Peyer's patch (tissue), 4 donors: ENCODE results near the gene S100A13. TPM values are rescaled to one million over a fixed set of nuclear protein-coding genes. Genes with fewer than 3 reads are reported as not detected.
"Not testable (repeated sequence)": the region's sequence is repeated elsewhere in the genome, so short reads cannot be mapped to it uniquely, and the experiment has no call there.

ENCODE experiments used
- DNase-seq, 3 donors: peaks; one replicate each; pipeline ENCODE4 v3.0.0-alpha.2; 2017 to 2019
- H3K27ac ChIP-seq, 4 donors: fragments of 200-600 bp; sonication (generic); one replicate each; pipeline ENCODE4 v1.5.1; 2016 to 2019
- H3K27me3 ChIP-seq, 2 donors: fragments of 200-600 bp; sonication (generic); one replicate each; pipeline ENCODE4 v1.5.1; 2019
- H3K36me3 ChIP-seq, 3 donors: fragments of 200-600 bp; sonication (generic); one replicate each; pipeline ENCODE4 v1.5.1; 2016 to 2019
- H3K4me1 ChIP-seq, 4 donors: fragments of 200-600 bp; sonication (generic); one replicate each; pipeline ENCODE4 v1.5.1; 2016 to 2019
- H3K4me3 ChIP-seq, 4 donors: fragments of 200-600 bp; sonication (generic); 1 replicate in 3 of 4; 2 replicates in 1 of 4; pipeline ENCODE4 v1.5.1; 2016 to 2019; ENCODE audit warnings: mild to moderate bottlenecking in 1 of 4
- H3K9me3 ChIP-seq, 4 donors: fragments of 200-600 bp; sonication (generic); one replicate each; pipeline ENCODE4 v1.5.1; 2016 to 2019; ENCODE audit warnings: mild to moderate bottlenecking in 1 of 4
- POLR2A ChIP-seq, 2 donors: fragments of 450-650 bp; IDR thresholded peaks; one replicate each; pipeline ENCODE4 v1.5.1; 2017; ENCODE audit warnings: antibody characterized with exemption in 2 of 2, mild to moderate bottlenecking in 2 of 2, moderate library complexity in 2 of 2
- total RNA-seq, 4 donors: library from RNA; depleted of rRNA; stranded (reverse); fragments of >200 nt; gene quantifications; one replicate each; pipeline ENCODE4 v1.1.0, GENCODE V29; 2016
- TF ChIP-seq, protein P1 (sequence below), 6 experiments: fragments of 450-650 bp in 4 of 6; fragments of 200-600 bp in 2 of 6; sonication (generic) in 1 of 6; IDR thresholded peaks; one replicate each; pipeline ENCODE4 v1.5.1; 2017 to 2019; ENCODE audit warnings: antibody characterized with exemption in 6 of 6, mild to moderate bottlenecking in 3 of 6, moderate library complexity in 1 of 6

The S100A13 gene
- total RNA-seq, 4 donors from 2014 or later, result 49.5 to 185 (median 52.9) TPM

DNA sequence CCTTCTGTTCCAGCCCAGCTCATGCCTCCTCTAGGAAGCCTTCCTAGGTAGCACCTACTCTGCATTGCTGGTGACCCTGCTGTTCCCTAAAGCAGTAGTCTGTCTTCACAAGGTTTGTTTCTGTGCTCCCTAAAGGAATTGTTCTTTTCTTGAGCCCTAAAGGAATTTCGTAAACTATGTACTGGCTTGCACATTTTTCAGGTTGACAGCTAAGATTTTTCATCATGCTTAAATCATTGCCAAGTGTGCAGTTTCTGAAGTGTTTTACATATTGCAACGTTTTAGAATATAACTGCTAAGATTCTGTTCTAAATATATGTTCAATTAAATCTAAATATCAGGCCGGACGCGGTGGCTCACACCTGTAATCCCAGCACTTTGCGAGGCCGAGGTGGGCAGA lies 27.5 kb downstream of the S100A13 start:
- Histone ChIP-seq H3K4me1 (peaks cover 0 to 5% (median 2%) of the 10 kb centered on the region in 4 donors), H3K27me3 (no peaks in the 10 kb centered on the region), H3K9me3 (no peaks in the 10 kb centered on the region), H3K36me3 (no peaks in the 10 kb centered on the region), H3K27ac (peak overlapping the region in 1 of 4 donors; percentile 84), H3K4me3 (no peak overlapping the region)
- TF ChIP-seq POLR2A (IDR thresholded peaks at IDR 0.05), result no peak
- TF ChIP-seq, protein P1, sequence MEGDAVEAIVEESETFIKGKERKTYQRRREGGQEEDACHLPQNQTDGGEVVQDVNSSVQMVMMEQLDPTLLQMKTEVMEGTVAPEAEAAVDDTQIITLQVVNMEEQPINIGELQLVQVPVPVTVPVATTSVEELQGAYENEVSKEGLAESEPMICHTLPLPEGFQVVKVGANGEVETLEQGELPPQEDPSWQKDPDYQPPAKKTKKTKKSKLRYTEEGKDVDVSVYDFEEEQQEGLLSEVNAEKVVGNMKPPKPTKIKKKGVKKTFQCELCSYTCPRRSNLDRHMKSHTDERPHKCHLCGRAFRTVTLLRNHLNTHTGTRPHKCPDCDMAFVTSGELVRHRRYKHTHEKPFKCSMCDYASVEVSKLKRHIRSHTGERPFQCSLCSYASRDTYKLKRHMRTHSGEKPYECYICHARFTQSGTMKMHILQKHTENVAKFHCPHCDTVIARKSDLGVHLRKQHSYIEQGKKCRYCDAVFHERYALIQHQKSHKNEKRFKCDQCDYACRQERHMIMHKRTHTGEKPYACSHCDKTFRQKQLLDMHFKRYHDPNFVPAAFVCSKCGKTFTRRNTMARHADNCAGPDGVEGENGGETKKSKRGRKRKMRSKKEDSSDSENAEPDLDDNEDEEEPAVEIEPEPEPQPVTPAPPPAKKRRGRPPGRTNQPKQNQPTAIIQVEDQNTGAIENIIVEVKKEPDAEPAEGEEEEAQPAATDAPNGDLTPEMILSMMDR (IDR thresholded peaks at IDR 0.05), result no peak
- no peak for DNase-seq

DNA sequence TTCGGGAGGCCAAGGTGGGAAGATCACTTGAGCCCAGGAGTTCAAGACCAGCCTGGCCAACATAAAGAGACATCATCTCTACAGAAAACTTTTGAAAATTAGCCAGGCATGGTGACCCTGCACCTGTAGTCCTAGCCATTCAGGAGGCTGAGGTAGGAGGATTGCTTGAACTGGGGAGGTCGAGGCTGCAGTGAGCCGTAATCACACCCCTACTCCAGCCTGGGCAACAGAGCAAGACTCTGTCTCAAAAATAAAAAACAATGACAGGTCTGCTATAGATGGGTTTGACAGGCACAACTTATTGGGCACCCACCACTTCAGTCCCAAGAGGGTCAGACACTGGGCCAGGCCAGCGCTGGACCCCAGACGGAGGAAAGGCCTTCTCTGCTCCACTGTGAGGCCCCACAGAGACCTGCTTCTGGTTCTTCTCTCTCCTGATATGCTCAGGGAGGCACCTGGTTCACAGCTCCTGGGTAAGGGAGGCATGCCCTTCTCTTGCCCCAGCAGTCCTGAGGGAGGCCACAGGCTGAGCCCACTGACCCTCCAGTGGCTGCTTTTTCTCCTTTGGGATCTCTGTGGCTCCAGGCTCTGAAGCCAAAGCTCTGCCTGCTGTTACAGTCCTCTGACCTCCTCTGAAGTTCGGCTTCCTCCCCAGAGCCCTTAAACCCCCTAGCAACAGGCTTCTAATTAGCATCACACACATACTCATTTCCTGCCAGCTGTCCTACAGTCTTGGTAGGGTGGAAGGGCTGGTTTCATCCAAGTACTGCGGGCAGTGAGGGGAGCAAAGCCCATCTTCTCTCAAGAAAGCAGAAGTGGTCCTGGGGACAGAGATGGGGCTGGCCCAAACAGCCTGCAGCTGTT lies 28.8 kb downstream of the S100A13 start:
- Histone ChIP-seq H3K27ac (peak overlapping the region in 3 of 4 donors; percentile 37 to 84 (median 66)), H3K4me3 (no peak overlapping the region), H3K27me3 (no peaks in the 10 kb centered on the region), H3K9me3 (no peaks in the 10 kb centered on the region), H3K4me1 (peaks cover 0 to 5% (median 2%) of the 10 kb centered on the region in 4 donors), H3K36me3 (no peaks in the 10 kb centered on the region)
- TF ChIP-seq, protein P1 (IDR thresholded peaks at IDR 0.05), result no peak
- TF ChIP-seq POLR2A (IDR thresholded peaks at IDR 0.05), result no peak
- DNase-seq, result peak in 2 of 3 donors; percentile 70 to 78

DNA sequence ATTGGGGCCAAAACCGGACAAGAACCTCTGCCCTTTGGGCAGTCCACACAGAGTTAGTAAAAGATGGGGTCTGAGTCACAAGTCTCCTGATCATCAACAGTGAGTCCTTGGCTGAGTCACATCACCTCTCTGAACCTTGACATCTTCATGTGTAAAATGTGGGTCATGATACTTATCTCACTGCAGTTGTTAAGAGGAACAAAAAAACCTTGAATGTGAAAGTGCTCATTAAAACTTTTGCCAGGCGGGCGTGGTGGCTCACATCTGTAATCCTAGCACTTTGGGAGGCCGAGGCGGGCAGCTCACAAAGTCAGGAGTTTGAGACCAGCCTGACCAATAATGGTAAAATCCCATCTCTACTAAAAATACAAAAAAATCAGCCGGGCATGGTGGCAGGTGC lies 30.1 kb downstream of the S100A13 start:
- DNase-seq, result peak in 1 of 3 donors; percentile 58
- no peak overlapping the region for H3K4me3 ChIP-seq
- TF ChIP-seq, protein P1 (IDR thresholded peaks at IDR 0.05), result no peak
- no peak for TF ChIP-seq POLR2A (IDR thresholded peaks at IDR 0.05)
- H3K27ac ChIP-seq, result peak overlapping the region in 1 of 4 donors; percentile 68
- H3K4me1 ChIP-seq, result peaks cover 0 to 5% (median 2%) of the 10 kb centered on the region in 4 donors
- no peaks in the 10 kb centered on the region for H3K27me3 ChIP-seq
- no peaks in the 10 kb centered on the region for H3K36me3 ChIP-seq
- no peaks in the 10 kb centered on the region for H3K9me3 ChIP-seq

DNA sequence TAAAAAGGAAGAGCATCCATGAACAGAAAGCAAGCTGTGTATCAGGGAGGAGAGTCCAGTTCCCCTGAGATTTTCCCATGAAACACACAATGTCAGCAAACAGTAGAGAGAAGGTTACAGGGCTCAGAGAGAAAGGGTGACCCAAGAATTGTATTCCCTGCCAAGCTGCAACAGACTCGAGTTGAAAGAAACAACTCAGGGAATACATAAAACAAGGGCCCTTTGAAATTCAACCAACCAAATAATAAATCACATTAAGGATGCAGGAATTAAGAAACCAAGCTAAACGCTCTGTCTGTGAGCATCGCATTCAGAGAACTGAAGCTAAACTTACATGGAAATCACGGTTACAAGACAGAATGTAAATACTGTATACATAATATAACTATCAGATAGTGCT lies 34.6 kb downstream of the S100A13 start:
- Histone ChIP-seq H3K27ac (no peak overlapping the region), H3K4me1 (peaks cover 0 to 5% (median 0%) of the 10 kb centered on the region in 4 donors), H3K4me3 (no peak overlapping the region), H3K27me3 (no peaks in the 10 kb centered on the region), H3K9me3 (no peaks in the 10 kb centered on the region), H3K36me3 (no peaks in the 10 kb centered on the region)
- no peak for DNase-seq
- TF ChIP-seq, protein P1 (IDR thresholded peaks at IDR 0.05), result no peak
- no peak for TF ChIP-seq POLR2A (IDR thresholded peaks at IDR 0.05)

DNA sequence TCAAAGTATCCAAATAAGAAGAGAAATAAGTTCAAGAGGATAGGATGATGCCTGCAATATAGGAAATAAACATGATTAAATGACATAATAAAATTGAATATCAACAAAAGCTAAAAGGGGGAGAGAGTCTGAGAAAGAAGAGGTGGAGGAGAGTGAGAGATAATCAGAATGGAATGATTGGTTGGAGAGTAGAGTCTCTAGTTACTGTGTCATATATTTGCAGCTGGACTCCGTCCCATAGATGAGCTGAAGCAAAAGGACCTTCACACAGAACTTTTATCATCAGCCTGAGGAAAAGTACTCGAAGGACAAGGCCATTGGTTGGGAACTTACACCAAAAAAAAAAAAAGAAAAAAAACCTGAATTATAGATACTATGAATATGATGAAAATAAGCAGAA lies 38.8 kb downstream of the S100A13 start:
- no peak overlapping the region for H3K4me3 ChIP-seq
- no peaks in the 10 kb centered on the region for H3K36me3 ChIP-seq
- no peak for DNase-seq
- H3K9me3 ChIP-seq, result no peaks in the 10 kb centered on the region
- H3K4me1 ChIP-seq, result no peaks in the 10 kb centered on the region
- H3K27ac ChIP-seq, result no peak overlapping the region
- H3K27me3 ChIP-seq, result no peaks in the 10 kb centered on the region
- TF ChIP-seq, protein P1 (IDR thresholded peaks at IDR 0.05), result no peak
- no peak for TF ChIP-seq POLR2A (IDR thresholded peaks at IDR 0.05)

DNA sequence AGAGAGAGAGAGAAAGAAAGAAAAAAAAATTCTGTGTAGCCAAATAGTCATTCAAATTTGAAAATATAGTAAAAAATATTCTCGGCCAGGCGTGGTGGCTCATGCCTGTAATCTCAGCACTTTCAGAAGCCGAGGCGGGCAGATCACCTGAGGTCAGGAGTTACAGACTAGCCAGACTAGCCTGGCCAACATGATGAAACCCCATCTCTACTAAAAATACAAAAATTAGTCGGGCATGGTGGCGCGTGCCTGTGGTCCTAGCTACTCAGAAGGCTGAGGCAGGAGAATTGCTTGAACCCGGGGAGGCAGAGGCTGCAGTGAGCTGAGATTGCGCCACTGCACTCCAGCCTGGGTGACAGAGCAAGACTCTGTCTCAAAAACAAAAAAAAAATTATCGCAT lies 39.3 kb downstream of the S100A13 start:
- H3K4me1 ChIP-seq, H3K27me3 ChIP-seq, H3K4me3 ChIP-seq, H3K36me3 ChIP-seq, H3K27ac ChIP-seq, H3K9me3 ChIP-seq, DNase-seq: not testable (repeated sequence)
